Stimulated activated CD4-positive, alpha-beta T cell treated with anti-CD3 and anti-CD28 coated beads, TNF-alpha, amount 100 ng/mL, for 1 hour (primary cell): ENCODE measurements around the gene PIGX.

ENCODE experiments used
- DNase-seq, 3 donors: peaks; one replicate each; pipeline ENCODE4 v3.0.0-alpha.2; 2020; ENCODE audit warnings: low read depth in 3 of 3, low spot score in 1 of 3

PIGX gene

GRCh38 chr3:196754091-196754981 is 42.2 kb downstream of the PIGX start:
- no peak for DNase-seq

GRCh38 chr3:196756732-196757131 is 44.6 kb downstream of the PIGX start:
- no peak for DNase-seq

GRCh38 chr3:196757876-196758739 is 45.9 kb downstream of the PIGX start:
- DNase-seq = no peak

GRCh38 chr3:196763179-196763578 is 51.0 kb downstream of the PIGX start:
- no peak for DNase-seq

GRCh38 chr3:196765454-196765853 is 53.3 kb downstream of the PIGX start:
- DNase-seq = no peak

GRCh38 chr3:196771067-196771466 is 58.9 kb downstream of the PIGX start:
- DNase-seq = no peak

GRCh38 chr3:196772102-196772501 is 59.9 kb downstream of the PIGX start:
- no peak for DNase-seq

GRCh38 chr3:196772897-196773296 is 60.7 kb downstream of the PIGX start:
- DNase-seq = no peak

- DNase-seq = no peak
Observed at GRCh38 chr3:196774191-196774820, 62.1 kb downstream of the PIGX start.

GRCh38 chr3:196774848-196775422 is 62.8 kb downstream of the PIGX start:
- no peak for DNase-seq

- no peak for DNase-seq
Observed at GRCh38 chr3:196775938-196776337, 63.8 kb downstream of the PIGX start.

- DNase-seq = no peak
Observed at GRCh38 chr3:196777836-196778235, 65.7 kb downstream of the PIGX start.

GRCh38 chr3:196778755-196779154 is 66.6 kb downstream of the PIGX start:
- DNase-seq = no peak

GRCh38 chr3:196782511-196782910 is 70.3 kb downstream of the PIGX start:
- no peak for DNase-seq
